Stimulated activated CD8-positive, alpha-beta memory T cell treated with anti-CD3 and anti-CD28 coated beads, Interleukin-2, amount 100 ng/mL, for 48 hours (primary cell): Measurements from ENCODE around the gene CFAP61.

Source experiments
- DNase-seq, 2 donors: peaks; one replicate each; pipeline ENCODE4 v3.0.0-alpha.2; 2020; ENCODE audit warnings: low read depth in 2 of 2

Gene CFAP61

DNA sequence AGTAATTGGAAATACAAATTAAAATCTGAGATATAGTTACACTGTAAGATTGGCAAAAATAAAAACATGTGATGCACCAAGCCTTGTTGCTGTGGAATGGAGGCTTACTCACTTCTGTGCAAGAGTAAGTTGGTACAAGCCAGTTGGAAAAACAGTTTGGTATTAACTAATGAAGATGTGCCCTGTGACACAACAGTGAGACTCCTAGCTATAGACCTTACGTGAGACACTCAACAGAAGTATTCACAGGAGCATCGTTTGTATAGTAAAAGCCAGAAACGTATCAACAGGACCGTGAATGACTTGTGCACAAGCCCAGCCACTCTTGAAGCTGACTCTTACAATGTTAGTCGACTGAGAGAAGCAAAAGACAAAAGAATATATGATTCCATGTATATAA lies 20.5 kb upstream of the CFAP61 start:
- no peak for DNase-seq

DNA sequence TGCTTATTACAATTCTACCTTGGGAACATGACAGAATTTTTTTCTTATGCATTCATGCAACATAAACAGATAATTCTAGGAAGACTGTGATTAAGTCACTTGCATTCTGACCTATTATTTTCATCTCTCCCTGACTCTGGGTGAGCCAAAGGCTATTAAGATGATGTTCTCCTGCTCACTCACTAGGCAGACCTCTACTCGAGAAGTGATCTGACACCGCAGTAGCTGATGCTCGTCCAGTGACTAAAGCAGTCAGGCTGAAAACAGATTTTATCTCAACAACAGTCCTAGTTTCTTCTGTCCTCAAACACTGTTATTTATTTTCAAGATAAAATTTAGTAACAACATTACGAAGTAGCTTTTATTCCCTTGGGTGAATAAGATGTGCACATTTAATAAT lies 17.8 kb upstream of the CFAP61 start:
- no peak for DNase-seq

DNA sequence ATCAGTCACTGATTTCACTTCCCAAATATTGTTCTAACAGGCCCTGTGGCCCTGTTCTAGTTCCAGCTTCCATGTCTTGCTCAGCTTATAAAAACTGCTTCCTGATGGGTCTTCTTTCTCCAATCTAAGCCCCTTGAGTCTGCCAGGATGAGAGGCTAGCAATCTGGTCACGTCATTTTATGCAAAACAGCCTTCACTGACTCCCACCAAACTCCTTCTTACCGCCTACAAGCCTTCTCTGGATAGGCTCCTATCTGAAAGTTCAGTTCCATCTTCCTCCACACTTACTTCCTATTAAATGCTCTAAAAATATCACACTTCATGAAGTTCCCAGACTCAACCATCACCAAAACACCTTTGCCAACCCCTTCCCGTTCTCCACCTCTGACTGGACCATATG lies 15.6 kb upstream of the CFAP61 start:
- no peak for DNase-seq

DNA sequence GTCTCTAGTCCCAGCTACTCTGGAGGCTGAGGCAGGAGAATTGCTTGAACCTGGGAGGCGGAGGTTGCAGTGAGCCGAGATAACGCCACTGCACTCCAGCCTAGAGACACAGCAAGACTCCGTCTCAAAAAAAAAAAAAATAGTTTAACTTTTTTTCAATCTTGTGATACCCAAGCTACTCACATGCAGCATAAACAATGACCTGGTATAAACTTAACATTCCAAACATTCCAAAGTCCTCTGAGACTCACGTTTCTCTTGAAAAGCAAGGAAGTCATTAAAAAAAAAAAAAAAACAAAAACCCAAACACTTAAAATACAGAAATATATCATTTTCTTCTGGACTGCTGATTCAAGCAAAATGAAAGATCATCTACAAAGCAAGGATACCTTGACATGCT lies 14.4 kb upstream of the CFAP61 start:
- no peak for DNase-seq

DNA sequence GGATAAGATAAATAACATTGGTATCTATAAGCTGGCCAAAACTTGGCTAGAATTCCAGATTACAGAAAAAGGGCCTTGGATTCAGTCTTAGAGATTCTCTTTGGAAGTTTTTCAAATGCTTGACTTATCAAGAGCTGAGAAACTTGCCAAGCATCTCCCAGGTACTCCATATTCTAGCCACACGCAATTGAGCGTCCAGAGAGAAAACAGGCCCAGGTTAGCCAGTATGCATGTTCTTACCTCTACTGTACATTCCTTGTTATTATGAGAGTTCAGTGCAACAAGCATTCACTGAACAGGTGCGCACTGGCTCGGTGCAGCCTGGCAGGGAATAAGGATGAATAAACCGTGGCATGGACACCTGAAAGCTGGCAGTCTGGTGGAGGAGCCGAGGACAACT lies 13.7 kb upstream of the CFAP61 start:
- no peak for DNase-seq

DNA sequence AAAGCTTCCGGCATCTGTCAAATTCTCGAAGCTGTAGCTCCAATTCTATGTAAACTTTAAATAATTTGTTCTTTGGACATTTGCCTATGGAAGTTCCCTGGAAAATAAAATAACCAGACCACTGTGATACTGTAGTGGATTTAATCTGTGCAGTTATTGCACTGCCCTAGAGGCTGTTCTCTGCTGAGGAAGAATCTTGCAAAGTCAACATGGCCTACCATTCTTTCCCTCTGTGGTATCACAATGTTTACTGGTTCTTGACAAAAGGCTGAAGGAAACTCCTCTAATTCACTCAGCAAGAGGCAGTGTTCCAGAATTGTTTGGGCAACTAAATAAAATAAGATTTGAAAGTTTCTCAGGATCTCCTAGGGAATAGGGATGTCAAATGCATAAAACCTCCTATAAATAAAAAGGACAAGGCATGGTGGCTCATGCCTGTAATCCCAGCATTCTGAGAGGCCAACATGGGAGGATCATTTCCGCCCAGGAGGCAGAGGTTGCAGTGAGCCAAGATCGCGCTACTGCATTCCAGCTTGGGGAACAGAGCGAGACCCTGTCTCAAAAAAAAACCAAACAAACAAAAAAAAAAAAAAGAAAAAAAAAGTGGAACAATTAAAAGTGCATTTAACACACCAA lies 12.5 kb upstream of the CFAP61 start:
- DNase-seq = no peak

DNA sequence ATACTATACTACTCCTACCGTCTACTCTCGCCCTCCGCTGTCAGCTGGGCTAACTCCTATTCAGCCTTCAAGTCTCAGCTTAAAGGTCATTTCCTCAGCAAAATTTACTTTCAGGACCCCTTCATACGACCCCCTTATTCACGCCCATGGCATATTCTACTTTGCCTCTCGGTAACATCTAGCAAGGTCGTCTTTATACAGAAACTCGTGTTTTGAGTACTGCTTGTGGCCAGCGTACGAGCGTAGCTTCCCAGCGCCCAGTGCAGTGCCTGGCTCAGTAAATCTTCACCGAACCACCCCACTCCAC lies 612 bp upstream of the CFAP61 start:
- no peak for DNase-seq

DNA sequence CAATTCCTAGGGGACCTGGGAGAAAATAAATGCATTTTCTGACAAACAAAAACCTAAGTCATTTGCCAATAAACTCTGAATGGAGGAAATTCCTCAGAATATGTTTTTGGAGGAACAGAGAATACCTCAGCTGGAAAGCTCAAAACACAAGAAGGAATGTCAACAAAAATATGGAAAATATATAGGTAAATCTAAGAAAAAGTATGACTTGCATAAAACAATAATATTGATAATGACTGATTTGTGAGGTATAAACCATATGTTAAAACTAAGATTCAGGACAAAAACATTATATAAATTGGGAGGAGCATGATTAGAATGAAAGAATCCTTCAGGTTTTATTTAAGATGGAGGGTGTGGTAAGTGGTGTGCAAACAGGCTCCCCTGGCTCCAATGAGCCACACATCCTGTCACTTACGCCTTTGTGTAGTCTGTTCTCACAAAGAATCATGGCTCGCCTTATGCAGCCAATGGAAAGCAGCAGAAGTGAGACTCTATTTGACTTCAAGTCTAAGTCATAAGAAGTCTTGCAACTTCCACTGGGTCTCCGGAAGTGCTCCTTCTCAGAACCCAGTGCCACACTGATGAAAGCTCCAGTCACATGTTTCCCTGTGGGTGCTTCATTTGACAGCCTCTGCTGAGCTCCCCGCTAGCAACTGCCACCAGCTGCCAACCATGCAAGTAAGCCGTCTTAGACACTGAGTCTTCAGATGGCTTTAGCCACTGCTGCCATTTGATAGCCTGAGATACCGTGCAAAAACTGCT lies 8.1 kb downstream of the CFAP61 start:
- no peak for DNase-seq

DNA sequence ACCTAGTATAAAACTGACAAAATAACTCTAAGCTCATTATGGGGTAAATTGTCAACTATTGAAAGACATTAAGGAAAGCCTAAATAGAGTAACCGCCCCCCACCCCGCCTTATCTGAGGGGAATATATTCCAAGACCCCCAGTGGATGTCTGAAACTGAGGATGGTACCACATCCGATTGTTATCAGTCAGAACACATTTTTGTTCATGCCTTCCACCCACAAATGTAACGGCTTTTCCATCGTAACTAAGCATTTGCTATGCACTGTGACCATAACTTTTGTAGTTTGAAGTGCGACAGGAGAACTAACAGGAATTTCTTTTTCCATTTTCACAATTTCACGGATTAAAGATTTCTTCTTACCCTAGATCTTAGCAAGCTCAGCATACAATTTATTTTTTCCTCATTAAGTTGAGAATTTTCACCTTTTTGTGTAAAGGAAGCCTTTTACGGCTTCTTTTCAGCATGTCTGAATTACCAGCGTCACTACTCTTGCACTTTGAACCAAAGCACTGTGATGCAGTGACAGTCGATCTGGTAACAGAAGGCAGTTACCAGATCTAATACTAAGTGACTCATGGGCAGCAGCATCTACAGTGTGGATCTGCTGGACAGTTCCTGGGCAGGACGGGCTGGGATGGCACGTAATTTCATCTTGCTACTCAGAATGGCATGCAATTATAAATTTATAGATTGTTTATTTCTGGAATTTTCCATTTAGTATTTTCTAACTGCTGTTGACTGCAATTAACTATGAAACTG lies 11.8 kb downstream of the CFAP61 start:
- no peak for DNase-seq

DNA sequence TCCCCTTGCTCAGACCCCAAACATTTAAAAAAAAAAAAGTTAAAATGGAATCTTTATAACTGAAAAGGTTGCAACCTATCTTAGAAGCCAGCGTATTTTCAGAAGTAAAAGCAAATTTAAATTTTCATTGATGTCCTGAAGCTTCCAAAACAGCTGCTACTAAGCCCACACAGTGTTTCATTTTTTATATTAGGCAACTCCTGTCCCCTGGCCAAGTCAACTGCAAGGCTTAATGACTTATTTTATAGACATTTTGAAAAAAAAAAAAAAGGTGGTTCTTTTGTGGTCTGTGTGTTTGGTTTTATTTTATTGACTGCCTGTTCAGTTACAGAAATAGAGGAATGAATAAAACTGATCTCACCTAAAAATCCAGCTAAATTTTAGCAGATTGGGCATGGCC lies 13.0 kb downstream of the CFAP61 start:
- DNase-seq = no peak

DNA sequence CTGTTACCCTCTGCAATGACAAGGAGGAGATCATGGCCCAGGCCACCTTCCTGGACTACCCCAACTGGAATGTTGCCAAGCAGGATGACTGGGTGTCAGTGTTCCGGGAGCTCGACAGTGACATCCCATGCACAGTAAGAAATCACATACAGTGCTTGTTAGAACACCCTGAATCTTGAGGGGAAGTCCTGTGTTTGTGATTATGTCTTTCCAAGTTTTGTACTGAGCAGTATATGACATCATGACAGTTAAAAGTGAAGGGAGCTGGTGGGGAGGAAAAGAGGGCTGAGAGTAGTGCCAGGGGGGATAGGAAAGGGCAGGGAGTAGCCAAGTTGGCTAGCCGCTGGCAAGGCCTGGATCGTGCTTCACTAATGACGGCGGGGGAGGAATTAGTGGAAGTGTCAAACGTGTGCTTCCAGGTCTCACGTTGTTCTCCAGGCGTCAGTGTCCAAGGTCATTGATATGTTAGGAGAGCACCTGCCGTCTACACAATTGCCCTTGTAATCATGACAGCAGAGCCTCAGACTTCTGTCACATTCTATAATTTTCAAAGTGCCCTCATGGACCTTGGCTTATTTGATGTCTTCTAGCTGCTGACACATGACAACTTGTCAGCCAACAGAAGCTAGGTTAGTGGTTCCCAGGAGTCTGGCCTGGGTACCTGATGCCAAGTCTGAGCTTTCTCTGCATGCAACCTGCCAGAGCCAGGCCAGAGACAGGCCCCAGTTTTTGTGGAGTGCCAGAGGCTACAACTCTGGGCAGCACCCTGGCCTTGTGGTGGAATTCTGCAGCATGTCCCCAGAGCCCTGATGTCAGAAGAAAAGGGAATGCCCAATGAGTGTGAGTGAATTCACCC lies 18.8 kb downstream of the CFAP61 start:
- no peak for DNase-seq

DNA sequence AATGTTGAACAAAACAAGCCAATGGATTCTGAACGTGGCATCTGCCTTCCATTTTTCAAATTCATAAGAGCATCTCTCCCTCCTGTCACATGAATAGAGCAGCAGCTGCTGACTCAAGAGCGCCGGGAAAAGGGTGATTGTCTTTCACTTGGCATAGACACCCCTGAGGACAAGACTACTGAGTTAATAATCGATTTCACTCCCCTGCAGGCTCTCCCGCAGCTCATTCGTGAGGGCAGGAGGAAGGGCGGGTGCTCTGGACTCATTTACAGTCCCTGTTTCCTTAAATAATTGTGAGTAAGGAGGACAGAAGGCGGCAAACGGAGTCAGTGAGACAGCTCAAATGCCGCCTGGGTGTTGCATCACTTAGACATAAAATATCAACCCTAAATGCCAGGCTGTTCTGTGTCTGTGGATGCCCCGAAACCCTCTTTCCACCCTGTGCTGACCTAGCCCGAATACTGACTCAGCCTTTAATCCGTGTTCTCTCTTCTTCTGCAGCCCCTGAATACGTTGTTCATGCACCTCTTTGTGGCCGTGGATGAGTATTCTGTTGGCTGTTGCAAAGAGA lies 21.6 kb downstream of the CFAP61 start:
- DNase-seq = no peak

DNA sequence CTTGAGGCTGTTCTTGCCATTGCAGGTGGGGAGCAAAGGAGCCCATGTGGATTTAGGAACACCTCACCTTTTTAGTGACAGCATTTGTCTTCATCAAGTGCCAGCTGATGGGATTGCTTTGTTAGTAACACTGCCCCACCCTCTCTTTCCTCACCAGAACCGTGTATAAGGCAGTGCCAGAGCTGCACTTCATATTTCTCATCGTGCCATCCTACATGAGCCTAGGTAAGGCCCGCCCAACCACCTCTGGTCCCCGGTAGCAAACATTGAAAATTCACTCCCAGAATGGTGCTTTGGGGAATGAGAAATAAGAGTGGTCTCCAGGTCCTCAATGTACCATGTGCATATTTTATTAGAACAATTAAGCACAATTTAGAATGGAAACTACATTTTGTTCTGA lies 22.7 kb downstream of the CFAP61 start:
- DNase-seq = no peak

DNA sequence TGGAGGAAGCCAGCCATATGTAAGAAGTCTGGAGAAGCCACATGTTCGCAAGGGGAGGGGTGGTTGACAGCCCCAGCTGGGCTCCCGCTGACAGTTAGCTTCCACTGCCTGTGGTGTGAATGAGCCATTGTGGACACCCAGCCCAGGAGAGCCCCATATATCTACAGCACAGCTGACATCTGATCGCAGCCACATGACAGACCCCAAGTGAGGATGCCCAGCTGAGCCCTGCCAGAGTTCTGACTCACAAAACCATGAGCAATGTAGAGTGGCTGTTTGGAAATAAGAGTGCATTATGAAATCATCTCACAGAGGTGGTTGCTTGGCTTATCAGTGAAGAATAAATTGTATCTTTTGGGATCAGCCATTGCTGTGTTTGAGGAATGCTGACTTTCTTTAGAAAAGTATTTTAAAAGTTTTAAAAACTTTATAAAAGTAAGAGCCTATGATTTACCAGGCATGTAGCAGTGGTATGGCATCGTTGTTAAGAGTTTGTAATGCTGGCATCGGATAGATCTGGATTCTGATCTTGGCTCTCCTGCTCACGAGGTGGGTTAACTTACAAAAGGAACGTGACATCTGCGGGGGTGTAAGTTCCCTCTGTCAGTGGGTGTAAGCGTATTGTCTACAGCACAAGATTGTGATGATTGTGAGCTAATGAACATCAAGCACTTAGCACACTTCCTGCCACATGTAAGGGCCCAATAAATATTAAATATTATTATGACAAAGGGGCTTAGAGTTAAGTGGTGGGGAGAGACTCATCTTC lies 24.1 kb downstream of the CFAP61 start:
- DNase-seq = no peak

DNA sequence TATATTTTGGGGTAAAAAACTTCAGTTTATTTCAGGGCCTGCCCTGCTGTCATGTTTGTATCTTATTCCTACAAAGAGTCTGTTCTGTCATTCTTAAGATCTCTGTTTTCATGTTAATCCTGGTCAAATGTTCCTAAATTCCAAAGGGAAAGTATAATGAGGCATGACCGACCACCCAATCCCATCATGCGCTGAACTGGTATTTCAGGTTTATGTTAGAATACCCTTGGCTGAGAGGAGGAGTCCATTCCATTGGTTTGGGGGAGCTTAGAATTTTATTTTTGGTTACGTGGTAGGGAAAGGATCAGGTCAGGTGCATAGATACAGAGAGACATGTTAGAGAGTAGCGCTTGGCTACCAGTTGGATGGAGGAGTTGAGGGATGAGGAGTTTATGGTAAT lies 25.7 kb downstream of the CFAP61 start:
- DNase-seq = no peak

DNA sequence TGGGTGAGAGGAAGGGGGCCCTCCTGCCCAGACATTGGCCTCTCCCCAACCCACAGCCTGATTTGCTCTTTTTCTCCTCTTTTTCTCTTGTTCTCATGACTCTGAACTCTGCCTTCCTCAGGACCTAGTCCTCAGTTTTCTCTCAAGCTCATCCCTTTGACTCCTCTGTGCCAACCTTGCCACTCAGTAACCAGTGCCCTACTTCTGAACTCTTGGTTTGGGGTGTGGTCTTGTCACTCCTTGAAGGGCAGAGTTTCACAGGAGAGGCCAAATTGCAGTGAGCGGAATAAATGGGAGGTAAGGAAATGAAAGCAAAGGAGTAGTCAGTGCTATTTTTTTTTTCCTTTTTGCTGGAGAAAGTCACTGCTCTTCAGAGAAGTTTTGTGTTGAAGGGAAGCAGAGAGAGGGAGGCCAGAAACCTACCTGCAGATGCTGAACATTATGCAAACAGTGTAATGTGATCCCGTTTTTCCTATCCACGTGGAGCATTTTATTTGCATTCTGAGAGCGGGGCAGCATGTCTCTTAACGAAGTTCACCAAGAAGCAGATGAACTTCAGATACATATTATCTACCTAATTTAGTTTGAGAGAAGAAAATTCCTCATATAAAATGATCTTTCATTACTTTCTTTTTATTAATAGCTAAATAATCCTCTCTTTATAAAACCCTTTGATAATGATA lies 26.9 kb downstream of the CFAP61 start:
- no peak for DNase-seq

DNA sequence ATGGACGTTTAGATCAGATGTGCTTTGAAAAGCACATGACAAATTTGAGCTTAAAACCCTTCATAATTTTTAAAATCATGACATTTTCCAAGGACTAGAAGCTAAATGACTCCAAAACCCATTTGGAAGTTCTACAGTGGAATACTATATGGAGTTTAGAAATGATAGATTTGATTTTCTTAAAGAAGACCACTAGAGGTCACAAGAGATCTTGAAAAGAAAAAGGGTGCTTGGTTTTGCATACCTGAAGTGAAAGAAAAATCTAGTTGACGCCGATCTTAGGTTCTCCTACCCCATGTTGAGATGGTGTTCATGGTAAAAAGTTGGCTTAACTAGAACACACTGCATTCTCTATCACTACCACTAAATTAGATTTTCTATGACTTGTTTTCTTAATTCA lies 31.5 kb downstream of the CFAP61 start:
- no peak for DNase-seq

DNA sequence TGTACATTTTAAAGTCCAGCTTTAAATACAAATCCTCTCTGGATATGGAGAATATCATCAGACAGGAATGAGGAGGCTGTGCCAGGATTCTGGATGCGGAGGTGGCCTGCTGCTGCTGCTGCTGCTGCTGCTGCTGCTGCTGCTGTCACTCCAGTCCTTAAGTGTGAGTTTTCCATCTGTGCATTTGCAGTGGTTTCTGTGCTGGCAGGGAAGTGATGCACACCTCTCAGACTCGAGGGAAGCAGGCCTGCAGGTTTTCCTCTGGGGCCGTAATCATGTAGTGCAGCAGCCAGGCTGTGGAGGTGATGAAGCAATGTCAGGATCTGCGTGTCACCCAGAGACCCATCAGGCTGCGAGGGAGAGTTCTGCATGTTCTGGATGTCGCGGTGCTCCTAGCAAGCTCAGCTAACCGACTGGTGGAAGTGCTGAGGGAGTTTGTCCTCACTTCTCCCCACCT lies 32.0 kb downstream of the CFAP61 start:
- no peak for DNase-seq

DNA sequence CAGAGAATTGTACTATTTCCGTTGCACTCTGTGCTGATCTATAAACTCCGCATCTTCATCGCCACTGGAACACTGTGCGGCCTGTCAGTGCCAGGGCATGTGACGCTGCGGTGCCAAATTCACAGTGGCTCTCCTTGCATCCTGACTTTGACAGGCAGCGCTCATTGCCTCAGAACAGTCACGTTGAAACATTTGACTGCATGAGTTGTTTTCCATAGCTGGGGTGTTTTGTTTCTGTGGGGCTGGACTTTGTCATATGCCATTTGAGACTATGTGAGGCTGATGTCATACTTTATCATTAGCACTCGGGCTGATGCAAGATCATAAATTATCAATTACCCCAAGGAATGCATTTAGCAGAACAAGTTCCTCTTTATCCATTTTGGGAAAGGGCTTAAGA lies 32.7 kb downstream of the CFAP61 start:
- no peak for DNase-seq

DNA sequence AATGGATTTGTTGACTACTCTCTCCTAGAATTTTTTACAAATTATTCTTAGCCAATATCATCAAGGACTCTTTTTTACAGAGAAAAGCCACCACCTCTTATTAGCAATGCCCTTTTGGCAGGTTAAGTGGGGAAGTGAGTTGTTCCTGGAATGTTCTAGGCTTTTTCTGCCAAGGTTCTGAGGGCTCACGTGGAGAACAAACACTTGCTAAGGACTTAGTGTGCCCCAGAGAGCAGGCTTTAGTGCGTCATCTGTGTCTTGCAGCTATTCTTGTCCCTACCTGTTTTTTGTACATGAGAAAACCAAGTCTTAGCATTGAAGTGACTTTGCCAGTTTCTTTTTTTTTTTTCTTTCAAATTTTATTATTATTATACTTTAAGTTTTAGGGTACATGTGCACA lies 33.5 kb downstream of the CFAP61 start:
- DNase-seq = no peak

DNA sequence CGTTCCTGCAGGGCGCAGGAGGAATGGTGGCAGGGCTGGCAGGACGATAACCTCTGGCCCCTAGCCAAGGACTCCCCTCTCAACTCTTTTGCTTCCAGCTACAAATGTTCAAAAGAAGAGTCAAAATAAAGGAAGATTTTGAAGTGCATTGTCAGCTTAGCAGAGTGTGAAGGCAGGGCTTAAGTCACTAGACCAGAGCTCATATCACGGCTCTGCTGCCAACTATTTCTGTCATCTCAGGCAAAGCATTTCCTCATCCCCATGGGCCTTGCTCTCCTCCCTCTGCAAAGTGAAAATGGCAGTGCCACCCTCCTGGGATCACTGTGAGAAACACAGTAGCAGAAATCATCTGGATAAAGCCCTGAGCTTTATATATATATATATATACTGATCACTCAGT lies 36.7 kb downstream of the CFAP61 start:
- no peak for DNase-seq
